Measurements from ENCODE around the gene KCNG2.

The KCNG2 gene

GRCh38 chr18:79784071-79784913 is 13.4 kb upstream of the KCNG2 start:
- H3K27ac ChIP-seq: no peak overlapping the region
- TF ChIP-seq, protein P1, sequence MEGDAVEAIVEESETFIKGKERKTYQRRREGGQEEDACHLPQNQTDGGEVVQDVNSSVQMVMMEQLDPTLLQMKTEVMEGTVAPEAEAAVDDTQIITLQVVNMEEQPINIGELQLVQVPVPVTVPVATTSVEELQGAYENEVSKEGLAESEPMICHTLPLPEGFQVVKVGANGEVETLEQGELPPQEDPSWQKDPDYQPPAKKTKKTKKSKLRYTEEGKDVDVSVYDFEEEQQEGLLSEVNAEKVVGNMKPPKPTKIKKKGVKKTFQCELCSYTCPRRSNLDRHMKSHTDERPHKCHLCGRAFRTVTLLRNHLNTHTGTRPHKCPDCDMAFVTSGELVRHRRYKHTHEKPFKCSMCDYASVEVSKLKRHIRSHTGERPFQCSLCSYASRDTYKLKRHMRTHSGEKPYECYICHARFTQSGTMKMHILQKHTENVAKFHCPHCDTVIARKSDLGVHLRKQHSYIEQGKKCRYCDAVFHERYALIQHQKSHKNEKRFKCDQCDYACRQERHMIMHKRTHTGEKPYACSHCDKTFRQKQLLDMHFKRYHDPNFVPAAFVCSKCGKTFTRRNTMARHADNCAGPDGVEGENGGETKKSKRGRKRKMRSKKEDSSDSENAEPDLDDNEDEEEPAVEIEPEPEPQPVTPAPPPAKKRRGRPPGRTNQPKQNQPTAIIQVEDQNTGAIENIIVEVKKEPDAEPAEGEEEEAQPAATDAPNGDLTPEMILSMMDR (conservative IDR thresholded peaks at IDR 0.05): no peak
- no peak for TF ChIP-seq ZFX (IDR thresholded peaks at IDR 0.05)

- H3K27ac ChIP-seq: no peak overlapping the region
- no peak for TF ChIP-seq ZFX (IDR thresholded peaks at IDR 0.05)
- TF ChIP-seq, protein P1 (conservative IDR thresholded peaks at IDR 0.05): no peak
Measured at GRCh38 chr18:79784965-79785770, 12.6 kb upstream of the KCNG2 start.

- H3K27ac ChIP-seq: no peak overlapping the region
- TF ChIP-seq, protein P1 (conservative IDR thresholded peaks at IDR 0.05): no peak
- TF ChIP-seq ZFX (IDR thresholded peaks at IDR 0.05): no peak
Measured at GRCh38 chr18:79785831-79786230, 11.9 kb upstream of the KCNG2 start.

GRCh38 chr18:79786304-79786703 is 11.4 kb upstream of the KCNG2 start:
- TF ChIP-seq, protein P1 (conservative IDR thresholded peaks at IDR 0.05): no peak
- no peak for TF ChIP-seq ZFX (IDR thresholded peaks at IDR 0.05)

DNA sequence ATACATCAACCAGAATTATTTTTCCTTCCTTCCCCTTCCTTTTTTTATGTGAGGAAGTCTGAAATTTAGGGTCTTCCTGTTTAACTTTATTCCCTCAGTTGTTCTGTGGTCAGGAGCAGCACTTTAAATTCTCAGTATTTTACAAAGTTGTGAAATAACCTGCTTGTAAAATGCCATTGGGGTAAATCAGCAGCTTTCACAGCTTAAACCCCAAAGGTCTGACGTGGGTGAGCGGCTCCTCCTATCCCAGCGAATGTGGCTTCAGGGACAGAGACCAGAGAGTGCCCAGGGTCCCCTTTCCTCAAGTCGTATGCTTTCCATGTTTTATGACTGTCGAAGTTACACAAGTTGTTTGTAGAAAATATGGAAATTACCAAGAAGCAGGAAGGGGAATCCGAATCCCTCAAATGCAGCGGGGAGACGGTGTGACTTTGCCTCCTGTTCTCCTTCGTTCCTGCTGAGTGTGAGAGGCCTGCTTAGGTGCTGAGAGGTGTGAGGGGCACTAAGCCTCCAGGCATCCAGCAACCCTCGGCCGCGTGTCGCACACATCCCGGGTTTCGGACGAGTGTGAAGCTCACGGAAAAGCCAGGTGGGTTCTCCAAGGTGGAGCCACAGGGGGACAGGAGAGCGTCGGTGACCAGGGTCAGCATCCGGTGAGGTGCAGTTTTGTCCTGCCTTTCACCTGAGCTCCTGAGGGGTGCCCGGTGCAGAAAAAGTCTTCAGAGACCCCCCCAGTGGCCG is 10.8 kb upstream of the KCNG2 start:
- TF ChIP-seq ZFX (IDR thresholded peaks at IDR 0.05): no peak
- TF ChIP-seq, protein P1 (conservative IDR thresholded peaks at IDR 0.05): no peak
- no peak overlapping the region for H3K27ac ChIP-seq

More at GRCh38 chr18:79786304-79786703, 11.4 kb upstream of the KCNG2 start:
- H3K27ac ChIP-seq: no peak overlapping the region

GRCh38 chr18:79787527-79787864 is 10.2 kb upstream of the KCNG2 start:
- TF ChIP-seq, protein P1 (conservative IDR thresholded peaks at IDR 0.05): no peak
- TF ChIP-seq ZFX (IDR thresholded peaks at IDR 0.05): no peak
- no peak overlapping the region for H3K27ac ChIP-seq
